Measurements from ENCODE around the gene PACS2. TPM values are rescaled to one million over a fixed set of nuclear protein-coding genes. Genes with fewer than 3 reads are reported as not detected.

The PACS2 gene
- total RNA-seq, 4 donors from 2014 or later, result 61.5 to 91.1 (median 74.7) TPM

DNA sequence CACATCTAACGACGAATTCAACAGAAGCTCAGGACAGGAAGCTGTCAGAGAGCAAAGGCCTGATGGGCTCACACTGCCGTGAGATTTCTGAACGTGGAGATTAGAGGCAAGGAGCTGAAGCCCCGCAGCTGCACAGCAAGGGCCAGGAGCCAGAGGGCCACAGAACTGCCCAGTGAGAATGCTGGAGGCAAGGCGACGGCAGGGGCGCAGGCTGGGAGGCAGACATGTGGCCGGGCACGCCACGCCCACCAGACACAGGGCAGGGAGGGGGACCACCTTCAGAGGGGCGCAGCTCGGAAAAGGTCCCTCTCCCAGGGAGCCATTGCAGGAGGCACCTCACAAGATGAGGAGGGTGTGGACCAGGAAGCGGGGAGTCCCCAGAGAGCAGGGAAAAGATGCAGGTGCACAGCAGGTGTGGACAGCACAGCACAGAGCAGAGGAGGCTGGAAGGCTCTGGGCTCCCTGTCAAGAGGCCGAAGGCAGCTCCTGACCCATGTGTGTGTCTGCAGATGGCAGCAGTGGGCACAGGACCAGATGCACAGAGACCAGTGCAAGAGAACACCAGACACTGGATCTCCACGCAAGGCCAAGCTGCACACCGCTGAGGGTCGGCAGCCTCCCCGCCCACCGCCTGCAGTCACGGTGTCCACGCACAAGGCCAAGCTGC, 43.2 kb upstream of the PACS2 start:
- H3K36me3 ChIP-seq, result peaks cover 0 to 48% of the 10 kb centered on the region in 2 donors
- no peak overlapping the region for H3K27ac ChIP-seq
- no peak overlapping the region for H3K4me3 ChIP-seq
- ATAC-seq, result no peak
- WGBS, 2 donors (ENCODE audit: low coverage in 1 of 2), result 67 to 73% methylated on average over 5 of the region's 22 CpGs
- TF ChIP-seq, protein P1, sequence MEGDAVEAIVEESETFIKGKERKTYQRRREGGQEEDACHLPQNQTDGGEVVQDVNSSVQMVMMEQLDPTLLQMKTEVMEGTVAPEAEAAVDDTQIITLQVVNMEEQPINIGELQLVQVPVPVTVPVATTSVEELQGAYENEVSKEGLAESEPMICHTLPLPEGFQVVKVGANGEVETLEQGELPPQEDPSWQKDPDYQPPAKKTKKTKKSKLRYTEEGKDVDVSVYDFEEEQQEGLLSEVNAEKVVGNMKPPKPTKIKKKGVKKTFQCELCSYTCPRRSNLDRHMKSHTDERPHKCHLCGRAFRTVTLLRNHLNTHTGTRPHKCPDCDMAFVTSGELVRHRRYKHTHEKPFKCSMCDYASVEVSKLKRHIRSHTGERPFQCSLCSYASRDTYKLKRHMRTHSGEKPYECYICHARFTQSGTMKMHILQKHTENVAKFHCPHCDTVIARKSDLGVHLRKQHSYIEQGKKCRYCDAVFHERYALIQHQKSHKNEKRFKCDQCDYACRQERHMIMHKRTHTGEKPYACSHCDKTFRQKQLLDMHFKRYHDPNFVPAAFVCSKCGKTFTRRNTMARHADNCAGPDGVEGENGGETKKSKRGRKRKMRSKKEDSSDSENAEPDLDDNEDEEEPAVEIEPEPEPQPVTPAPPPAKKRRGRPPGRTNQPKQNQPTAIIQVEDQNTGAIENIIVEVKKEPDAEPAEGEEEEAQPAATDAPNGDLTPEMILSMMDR (IDR thresholded peaks at IDR 0.05), result no peak
- TF ChIP-seq POLR2A (IDR thresholded peaks at IDR 0.05) (no peak), EP300 (IDR thresholded peaks at IDR 0.05) (no peak), POLR2AphosphoS5 (IDR thresholded peaks at IDR 0.05) (no peak)
- H3K27me3 ChIP-seq, result no peaks in the 10 kb centered on the region
- H3K4me1 ChIP-seq, result peaks cover 0 to 27% (median 2%) of the 10 kb centered on the region in 3 donors
- no peaks in the 10 kb centered on the region for H3K9me3 ChIP-seq

DNA sequence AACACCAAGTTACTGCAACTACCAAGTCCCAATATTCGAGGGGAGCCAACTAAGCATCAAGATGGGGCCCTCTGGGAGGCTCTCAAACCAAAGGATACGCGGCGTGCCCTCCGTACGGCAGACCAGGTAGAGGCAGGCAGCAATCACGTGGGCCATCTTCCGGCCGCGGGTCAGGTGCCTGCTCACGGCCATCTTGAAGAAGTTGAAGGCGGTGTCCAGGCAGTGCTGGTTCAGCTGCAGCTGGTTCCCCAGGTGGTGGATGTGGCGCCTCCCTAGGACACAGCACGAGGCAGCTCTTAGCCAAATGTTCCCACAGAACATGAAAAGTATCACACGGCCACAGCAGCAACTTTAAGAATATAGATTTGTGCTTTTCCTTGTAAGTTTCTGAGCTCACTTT, 41.9 kb upstream of the PACS2 start:
- Histone ChIP-seq H3K4me1 (peaks cover 0 to 30% (median 3%) of the 10 kb centered on the region in 3 donors), H3K9me3 (no peaks in the 10 kb centered on the region)
- WGBS, 2 donors (ENCODE audit: low coverage in 1 of 2), result 20 to 91% methylated on average over 1 to 3 of the region's 15 CpGs

DNA sequence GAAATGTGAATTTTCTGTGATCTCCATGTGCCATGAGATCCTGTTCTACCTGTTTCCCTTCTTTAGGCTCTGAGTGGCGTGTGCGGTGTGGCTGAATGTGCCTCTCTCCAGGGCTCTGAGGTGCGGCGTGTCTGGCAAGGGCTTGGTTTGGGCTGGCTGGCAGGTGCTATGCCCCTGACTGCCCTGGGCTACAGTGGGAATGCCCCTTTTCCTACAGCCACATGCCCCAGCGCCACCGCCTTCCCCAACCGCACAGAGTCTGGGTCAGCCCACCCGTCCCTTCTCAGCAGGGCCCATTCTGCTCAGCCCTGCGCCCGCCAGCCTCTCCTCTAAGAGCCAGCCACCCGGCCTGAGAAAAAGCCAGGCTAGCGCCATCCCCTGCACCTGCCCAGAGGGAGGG, 41.5 kb upstream of the PACS2 start:
- Histone ChIP-seq H3K9me3 (no peaks in the 10 kb centered on the region), H3K36me3 (peaks cover 0 to 32% of the 10 kb centered on the region in 2 donors), H3K4me1 (peaks cover 0 to 30% (median 6%) of the 10 kb centered on the region in 3 donors), H3K27me3 (no peaks in the 10 kb centered on the region), H3K4me3 (no peak overlapping the region), H3K27ac (no peak overlapping the region)
- ATAC-seq, result no peak
- WGBS, 2 donors (ENCODE audit: low coverage in 1 of 2), result 86% methylated on average over 6 of the region's 12 CpGs; no CpG with 5 or more reads in 1 of the 2 donors
- TF ChIP-seq POLR2AphosphoS5 (IDR thresholded peaks at IDR 0.05), result no peak
- no peak for TF ChIP-seq EP300 (IDR thresholded peaks at IDR 0.05)
- TF ChIP-seq POLR2A (IDR thresholded peaks at IDR 0.05), result no peak
- TF ChIP-seq, protein P1 (IDR thresholded peaks at IDR 0.05), result no peak

More for the DNA sequence above, 41.9 kb upstream of the PACS2 start:
- Histone ChIP-seq H3K4me3 (no peak overlapping the region), H3K36me3 (peaks cover 0 to 36% of the 10 kb centered on the region in 2 donors), H3K27ac (no peak overlapping the region), H3K27me3 (no peaks in the 10 kb centered on the region)
- no peak for ATAC-seq
- no peak for TF ChIP-seq POLR2AphosphoS5 (IDR thresholded peaks at IDR 0.05)
- no peak for TF ChIP-seq POLR2A (IDR thresholded peaks at IDR 0.05)
- TF ChIP-seq, protein P1 (IDR thresholded peaks at IDR 0.05), result no peak
- no peak for TF ChIP-seq EP300 (IDR thresholded peaks at IDR 0.05)

DNA sequence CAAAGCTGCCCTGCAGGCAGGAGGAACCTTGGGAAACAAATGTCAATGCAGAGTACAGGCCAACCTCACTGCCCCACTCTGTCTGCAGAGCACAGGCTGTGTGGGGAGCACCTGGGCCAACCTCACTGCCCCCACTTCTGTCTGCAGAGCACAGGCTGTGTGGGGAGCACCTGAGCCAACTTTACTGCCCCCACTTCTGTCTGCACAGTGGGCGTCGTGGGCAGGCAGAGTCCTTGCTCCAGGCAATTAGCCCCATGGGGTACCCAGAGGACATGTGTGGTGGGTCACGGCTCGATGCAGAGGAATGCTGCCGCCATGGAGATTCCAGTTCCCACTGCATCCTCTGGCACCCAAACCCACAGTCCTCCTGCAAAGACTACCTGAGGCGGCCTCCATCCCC, 39.9 kb upstream of the PACS2 start:
- TF ChIP-seq POLR2A (IDR thresholded peaks at IDR 0.05), result no peak
- no peak for TF ChIP-seq EP300 (IDR thresholded peaks at IDR 0.05)
- no peak for TF ChIP-seq POLR2AphosphoS5 (IDR thresholded peaks at IDR 0.05)
- TF ChIP-seq, protein P1 (IDR thresholded peaks at IDR 0.05), result no peak
- peaks cover 0 to 26% (median 6%) of the 10 kb centered on the region in 3 donors for H3K4me1 ChIP-seq
- no peak overlapping the region for H3K27ac ChIP-seq
- H3K36me3 ChIP-seq, result peaks cover 0 to 19% of the 10 kb centered on the region in 2 donors
- no peak for ATAC-seq
- H3K27me3 ChIP-seq, result no peaks in the 10 kb centered on the region
- no peaks in the 10 kb centered on the region for H3K9me3 ChIP-seq
- 60% methylated on average over 2 of the region's 6 CpGs; no CpG with 5 or more reads in 1 of the 2 donors for WGBS, 2 donors (ENCODE audit: low coverage in 1 of 2)
- H3K4me3 ChIP-seq, result no peak overlapping the region
